AG20443 (cell line): ENCODE measurements around the gene TMEM184A.
"Not testable (repeated sequence)": the region's sequence is repeated elsewhere in the genome, so short reads cannot be mapped to it uniquely, and the experiment has no call there.

Experiments
- DNase-seq: peaks from one replicate; pipeline ENCODE4 v3.0.0; 2012; ENCODE audit warnings: low spot score, mixed read lengths

Gene TMEM184A

DNA sequence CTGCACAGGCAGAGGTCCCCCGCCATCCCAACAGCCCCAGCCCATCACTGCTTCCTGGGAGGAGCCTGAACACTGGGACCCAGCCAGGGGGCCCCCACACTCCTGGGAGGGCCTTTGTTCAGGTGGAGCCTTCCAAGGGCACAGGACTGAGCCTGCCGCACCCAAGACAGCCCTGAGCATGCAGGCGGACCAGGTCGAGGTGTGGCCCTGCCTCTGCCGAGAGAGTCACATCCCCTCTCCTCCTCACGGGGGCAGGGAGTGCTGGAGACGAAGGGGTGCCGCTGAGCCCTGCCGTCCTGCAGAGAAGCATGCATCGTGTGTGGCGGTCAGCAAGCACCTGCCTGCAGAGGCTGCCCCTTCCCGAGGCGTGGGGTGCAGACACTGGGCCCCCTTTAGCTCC lies 32.8 kb downstream of the TMEM184A start:
- no peak for DNase-seq

DNA sequence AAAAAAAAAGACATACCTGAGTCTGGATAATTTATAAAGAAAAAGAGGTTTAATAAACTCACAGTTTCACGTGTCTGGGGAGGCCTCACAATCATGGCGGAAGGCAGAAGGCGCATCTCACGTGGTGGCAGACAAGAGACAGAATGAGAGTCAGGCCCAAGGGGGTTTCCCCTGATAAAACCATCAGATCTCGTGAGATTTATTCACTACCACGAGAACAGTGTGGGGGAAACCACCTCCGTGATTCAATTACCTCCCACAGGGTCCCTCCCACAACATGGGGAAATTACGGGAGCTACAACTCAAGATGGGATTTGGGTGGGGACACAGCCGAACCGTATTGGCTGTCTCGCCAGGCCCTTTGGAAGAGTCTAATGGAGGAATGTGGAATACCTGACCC lies 34.5 kb downstream of the TMEM184A start:
- no peak for DNase-seq

DNA sequence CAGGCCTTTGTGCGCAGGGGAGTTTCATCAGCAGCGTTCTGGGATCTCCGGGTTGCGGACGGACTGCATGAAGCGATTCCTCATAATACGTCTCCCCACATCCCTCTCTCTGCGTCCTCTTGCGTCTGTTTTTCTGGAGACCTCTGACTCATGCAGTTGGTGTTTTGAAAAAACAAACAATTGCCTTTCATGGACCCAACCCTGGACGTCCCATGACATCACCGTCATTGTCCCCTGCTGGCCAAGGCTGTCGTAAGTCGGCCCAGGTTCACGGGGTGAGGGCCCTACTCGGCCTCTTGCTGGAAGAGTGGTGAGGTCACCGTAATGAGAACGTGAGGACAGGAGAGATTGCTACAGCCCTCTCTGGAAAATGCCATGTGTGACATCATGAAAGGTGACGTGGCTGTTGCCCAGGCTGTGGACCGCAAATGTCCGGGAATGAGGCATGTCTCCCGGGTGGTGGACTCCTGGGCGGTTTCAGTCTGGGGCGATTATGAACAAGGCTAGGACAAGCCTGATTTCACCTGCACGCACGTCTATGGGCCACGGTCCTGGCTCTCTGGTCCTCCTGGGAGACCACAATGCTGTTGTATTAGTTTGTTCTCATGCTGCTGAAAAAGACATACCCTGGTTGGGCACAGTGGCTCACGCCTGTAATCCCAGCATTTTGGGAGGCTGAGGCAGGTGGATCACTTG lies 35.3 kb downstream of the TMEM184A start:
- no peak for DNase-seq

DNA sequence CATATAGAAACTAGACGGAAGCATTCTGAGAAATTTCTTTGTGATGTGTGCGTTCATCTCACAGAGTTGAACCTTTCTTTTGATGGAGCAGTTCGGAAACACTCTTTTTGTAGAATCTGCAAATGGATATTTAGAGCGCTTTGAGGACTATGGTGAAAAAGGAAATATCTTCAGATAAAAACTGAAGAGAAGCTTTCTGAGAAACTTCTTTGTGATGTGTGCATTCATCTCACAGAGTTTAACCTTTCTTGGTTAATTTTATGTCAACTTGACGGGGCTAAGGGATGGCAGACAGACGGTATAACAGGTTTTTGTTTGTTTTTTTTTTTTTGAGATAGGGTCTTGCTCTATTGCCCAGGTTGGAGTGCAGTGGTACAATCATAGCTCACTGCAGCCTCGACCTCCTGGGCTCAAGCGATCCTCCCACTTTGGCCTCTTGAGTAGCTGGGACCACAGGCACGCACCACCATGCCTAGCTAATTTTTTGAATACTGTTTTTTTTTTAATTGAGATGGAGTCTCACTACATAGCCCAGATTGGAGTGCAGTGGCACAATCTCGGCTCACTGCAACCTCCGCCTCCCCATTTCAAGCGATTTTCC lies 36.6 kb downstream of the TMEM184A start:
- not testable (repeated sequence) for DNase-seq

DNA sequence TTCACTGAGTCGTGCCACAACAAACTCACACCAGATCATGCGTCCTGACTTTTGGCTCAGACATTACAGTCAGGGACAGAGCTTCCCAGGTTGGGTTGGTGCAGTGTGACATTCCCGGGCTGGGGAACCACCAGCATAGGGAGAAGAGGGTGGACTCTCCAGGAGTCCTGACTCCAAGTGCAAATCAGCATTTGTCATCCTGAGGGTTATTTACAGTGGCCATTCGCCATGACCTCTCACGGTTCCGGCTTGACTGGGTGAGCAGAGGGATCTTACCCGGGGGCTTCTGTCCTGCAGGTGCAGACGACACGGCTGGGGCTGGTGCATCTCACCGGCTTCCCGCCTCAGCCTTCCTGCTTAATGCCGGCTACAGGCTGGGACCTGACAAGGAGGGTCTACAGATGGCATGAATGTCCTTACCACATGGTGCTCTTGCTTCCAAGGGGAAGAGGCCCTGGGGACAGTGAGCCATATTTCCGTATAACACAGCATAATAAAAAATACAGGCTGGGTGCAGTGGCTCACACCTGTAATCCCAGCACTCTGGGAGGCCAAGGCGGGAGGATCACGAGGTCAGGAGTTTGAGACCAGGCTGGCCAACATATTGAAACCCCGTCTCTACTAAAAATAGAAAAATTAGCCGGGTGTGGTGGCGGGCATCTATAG lies 39.3 kb downstream of the TMEM184A start:
- no peak for DNase-seq

DNA sequence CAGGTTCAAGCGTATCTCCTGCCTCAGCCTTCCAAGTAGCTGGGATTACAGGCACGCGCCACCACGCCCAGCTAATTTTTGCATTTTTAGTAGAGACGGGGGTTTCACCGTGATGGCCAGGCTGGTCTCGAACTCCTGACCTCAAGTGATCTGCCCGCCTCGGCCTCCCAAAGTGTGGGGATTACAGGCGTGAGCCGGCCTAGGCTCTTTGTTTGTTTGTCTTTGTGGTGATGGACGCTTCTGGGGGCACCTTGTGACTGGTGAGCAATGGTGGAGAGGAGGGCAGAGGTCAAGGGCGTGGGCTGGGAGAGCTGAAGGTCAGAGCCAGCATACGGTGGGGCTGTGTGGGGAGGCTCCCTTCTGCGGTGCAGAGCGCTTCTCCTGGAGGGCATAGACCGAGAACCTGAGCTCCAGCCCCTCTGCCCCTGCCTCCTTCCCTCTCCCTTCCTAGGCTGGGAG lies 40.5 kb downstream of the TMEM184A start:
- DNase-seq = not testable (repeated sequence)

DNA sequence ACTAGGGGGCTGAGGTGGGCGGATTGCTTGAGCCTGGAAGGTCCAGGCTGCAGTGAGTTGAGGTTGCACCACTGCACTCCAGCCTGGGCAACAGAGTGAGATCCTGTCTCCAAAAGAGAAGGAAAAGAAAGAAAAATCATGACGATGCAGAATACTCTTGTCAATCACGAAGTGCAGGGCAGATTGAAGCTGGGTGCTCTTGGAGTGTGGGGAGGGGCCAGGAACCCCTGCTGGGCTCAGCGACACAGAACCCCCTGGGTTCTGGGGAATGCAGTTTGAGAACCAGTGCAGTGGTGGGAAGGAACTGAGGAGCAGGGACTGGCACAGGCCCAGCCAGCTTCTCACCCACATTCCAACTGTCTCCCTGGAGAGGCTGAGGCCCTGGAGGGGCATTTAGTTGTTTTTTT lies 41.0 kb downstream of the TMEM184A start:
- DNase-seq = no peak

DNA sequence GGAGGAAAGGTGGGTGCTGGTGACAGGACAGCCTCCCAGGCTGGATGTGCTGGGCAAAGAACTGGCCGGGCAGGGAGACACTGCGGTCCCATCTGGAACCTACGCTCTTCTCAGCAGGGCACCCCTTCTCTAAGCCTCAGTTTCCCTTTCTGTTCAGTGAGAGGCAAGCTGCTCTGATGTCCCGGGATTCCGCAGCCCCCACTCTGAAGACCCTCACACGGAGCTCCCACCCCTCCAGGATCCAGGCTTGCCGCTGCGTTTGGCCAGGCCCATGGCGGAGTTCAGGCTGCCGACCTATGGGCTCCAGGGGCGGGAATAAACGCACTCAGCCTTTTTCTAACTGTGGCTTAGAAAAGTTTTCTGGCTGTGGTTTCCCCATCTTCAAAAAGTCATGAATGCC lies 41.6 kb downstream of the TMEM184A start:
- DNase-seq = no peak

DNA sequence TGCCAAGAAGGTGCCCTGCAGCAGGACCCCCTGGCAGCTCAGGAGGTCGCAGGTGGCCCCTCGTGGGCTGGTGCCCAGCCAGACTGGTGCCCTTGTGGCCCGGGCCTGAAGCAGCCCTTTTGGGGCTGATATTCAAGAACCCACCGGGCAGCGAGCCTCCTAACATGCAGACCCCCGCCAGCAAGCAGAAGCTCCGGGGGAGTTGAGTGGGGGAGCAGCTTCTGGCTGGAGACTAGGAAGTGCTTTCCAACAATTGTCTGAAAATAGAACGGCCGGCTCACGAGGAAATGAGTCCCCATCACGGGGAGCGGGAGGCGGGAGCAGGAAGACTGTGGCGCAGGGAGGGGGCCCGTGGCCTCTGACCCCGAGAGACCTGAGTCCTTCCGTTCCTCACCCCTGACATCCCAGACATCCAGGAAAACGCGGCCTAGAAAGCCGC lies 42.3 kb downstream of the TMEM184A start:
- no peak for DNase-seq

DNA sequence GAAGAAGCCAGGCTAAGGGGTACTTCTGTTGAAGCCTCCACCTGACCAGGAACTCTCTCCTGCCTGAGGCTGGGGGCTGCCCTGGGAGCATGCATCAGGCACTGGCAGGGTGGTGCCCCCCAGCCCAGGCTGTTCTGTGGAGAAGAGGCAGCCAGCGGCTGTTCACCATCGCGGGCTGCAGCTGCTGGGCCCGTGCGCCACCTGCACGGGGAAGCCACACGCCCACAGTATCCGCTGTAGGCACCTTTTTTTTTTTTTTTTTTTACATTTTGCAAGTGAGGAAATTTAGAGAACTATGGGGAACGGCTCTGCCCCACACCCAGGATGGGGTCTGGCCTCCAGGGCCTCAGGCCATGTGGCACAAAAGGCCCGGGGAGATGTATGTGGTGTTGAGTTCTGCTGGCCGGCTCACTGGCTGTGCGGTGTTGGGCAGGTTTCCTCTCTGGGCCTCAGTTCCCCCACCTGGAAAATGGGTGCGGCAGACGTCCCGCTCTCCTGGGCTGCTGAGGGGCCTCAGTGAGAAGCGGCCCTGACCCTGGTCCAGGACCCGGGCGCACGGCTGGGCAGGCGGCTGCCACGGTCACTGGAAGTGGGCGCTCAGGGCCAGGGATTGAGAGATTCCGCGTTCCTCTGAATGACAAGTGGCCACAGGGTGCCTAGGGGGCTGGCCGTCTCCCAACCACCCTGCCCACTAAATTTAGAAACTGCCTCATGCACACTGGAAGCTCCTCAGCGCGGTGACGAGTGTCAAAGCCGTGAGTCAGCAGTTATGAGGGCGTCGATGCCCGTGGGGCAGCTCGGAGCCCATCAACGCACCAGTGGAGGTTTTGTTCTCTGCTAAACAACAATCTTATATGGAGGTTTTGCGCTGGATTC lies 43.0 kb downstream of the TMEM184A start:
- peak; percentile 86 for DNase-seq

DNA sequence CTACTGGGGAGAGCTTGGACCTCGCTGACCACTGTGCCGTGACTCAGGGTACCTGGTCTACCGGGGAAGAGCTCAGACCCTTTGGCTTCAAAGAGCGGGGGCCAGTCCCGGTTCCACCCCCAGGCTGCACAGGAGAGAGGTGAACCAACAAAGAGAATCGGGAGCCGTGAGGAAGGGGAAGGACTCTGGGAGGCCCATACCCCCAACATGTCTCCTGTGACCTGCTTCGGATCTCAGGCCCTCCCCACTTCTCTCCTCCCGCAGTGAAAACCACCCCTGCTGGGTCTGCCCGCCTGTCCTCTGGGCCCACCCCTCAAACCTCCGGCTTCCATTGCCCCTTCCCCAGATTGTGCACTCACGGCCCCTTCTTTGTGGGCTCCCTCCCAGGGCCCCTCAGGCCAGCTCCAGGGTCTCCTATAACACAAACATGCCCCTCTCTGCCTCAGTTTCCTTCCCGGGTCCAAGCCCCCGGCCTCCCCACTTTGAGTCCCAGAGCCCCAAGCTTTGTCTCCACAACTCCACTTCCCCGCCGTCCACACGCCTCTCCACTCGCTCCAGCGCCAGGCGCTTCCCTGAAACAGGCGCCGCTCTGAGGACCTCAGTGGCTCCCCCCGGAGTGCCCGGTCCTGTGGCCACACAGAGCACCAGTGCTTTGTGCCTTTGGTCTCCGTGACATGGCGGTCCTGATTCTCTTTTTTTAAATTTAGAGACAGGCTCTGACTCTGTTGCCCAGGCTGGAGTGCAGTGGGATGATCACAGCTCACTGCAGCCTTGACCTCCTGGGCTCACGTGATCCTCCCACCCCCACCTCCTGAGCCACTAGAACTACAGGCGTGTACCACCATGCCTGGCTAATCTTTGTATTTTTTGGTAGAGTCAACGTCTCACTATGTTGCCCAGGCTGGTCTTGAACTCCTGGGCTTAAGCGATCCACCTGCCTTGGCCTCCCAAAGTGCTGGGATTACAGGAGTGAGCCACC lies 44.3 kb downstream of the TMEM184A start:
- no peak for DNase-seq

DNA sequence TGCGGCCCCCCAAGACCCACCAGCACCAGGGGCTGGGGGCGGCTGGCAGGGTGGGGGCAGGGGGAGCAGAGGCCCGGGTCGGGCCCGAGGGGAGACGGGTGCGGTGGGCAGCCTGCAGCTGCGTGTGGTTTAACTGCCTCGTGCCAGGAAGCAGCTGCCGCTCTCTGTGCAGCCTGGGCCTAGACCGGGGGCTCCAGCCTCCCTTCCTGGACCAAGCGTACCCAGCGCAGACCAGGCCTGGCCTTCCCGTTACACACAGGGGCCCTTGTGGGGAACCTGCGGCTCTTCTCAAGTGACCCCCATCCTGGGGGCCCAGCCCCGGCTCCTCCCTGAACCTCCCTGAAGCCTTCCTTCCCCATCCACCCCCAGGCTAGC lies 45.2 kb downstream of the TMEM184A start:
- no peak for DNase-seq

DNA sequence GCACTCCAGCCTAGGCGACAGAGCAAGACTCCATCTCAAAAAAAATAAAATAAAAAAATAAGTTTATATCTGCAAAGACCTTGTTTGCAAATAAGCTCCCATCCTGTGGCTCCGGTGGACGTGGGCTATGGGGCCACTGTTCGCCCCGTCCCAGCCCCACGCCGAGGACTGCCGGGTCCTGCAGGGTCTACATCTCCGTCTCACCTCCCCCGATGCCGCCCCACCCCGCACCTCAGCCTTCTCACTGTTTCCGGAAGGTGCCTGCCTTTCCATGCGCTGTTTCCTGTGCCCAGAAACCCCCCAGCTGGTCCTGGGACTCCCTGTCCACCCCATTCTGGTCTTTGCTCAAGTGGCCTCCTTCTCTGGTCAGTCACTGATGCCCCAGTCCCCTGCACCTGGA lies 46.8 kb downstream of the TMEM184A start:
- no peak for DNase-seq

DNA sequence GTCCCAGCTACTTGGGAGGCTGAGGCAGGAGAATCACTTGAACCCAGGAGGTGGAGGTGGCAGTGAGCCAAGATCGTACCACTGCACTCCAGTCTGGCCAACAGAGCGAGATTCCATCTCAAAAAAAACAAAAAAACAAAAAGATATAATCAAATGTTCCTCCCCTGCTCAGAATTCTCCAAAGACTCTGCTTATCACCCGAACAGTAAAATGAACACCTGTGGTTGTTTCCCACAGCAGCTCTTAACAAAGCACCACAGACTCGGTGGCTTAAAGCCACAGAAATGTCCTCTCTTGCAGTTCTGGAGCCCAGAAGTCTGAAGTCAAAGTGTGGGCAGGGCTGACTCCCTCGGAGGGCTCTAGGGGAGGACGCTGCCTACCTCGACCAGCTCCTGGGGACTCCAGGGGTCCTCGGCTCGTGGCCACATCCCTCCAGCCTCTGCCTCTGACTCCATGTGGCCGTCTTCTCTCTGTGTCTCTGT lies 47.7 kb downstream of the TMEM184A start:
- DNase-seq = no peak

DNA sequence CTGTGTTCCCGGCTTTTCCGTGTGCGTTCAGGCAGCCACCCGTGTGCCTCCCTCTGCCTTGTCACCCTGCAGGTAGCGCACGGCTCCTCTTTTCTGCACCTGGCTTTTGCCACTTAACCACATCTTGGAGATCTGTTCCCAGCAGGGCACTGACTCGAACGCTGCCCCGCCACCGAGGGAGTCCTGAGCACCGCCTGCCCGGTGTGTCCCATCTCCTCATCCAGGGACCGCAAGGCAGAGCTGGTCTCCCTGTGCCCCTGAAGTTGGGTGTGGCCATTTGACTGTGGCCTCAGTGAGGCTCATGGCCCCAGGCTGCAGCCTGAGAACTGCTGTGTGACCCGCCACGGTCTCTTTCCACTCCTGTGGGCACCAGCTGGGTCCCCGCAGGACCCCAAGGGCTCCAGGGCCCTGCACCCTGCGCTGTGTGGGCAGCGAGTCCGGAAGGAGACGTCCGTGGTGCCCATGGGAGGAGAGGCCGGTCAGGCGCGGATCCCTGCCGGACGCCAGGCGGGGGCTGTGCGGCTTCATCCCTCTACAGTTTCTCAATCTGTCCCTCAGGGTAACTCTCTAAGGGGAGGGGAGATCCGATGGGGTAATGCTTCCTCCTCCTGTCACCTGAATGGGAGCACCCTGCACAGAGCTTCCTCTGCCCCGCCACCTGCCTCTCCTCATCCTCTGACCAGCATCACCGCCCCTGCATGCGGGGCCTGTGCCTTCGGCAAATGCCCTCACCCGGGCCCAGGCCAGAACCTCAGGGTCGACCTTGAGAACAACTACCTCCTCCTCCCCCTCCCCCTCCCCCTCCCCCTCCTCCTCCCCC lies 50.1 kb downstream of the TMEM184A start:
- no peak for DNase-seq

DNA sequence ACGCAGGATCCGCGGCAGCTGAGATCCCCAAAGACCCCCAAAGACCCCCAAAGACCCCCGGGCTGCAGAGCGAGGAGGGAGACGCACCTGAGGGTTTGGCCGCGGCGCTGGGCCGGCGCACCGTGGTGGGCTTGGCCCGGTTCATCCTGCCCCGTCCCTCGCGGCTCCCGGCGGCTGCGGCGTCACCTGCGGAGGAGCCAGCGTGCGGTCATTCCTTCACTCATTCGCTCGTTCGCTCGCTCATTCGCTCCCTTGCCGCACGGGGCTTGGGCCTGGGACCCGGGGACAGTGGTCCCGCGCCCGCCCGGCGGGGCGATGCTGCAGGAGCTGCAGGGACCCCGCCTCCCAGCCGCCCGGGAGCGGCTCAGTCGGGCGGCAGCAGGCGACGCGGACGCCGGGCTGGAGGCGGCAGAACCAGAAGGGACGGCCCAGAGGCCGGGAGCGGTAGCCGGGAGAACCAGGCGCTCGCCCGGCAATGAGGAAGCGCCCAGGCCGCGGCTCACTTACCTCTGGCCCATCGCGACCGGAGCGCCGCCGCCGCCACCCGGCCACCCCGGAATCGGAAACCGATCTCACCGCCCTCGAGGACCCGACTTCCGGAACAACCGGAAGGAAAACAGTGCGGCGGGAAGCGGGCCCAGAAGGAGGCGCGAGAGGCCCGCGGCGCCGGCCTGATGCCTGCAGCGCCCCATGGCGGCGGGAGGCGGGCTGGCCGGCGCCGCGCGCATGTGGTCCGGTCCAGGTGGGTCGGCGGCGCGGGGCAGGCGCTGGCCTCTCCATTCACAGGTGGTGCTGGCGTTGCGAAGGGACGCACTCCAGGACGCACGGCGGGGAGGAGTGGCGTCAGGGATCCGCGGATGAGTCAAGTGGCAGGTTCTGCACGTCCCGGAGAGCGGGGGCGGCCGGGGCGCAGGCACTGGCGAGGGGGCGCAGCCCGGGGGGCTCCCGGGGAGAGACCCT lies 51.9 kb downstream of the TMEM184A start, which contains the start of gene INTS1:
Gene INTS1, minus strand, starts transcription at position 574 of the 960 bp plus-strand sequence. Its CDS starts 429 bp downstream, at position 145.
- peak; percentile 98 for DNase-seq

DNA sequence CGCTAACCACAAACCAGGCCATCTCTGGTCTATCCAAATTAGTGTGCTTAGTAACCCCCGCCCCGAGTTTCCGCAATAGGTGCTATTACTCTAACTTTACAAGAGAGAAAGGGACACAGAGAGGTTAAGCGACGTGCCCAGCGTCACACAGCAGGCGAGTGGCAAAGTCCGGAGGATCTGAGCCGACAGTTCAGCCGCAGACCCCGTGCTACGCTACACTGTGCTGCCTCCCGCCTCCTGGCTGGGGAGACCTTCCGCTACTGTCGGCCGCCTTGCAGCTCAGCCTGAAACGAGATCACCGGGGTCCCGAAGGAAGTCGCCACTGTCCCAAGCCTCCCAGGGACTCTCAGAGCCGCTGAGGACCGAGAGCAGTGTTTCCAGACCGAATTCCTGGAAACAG lies 52.6 kb downstream of the TMEM184A start:
- DNase-seq = no peak

DNA sequence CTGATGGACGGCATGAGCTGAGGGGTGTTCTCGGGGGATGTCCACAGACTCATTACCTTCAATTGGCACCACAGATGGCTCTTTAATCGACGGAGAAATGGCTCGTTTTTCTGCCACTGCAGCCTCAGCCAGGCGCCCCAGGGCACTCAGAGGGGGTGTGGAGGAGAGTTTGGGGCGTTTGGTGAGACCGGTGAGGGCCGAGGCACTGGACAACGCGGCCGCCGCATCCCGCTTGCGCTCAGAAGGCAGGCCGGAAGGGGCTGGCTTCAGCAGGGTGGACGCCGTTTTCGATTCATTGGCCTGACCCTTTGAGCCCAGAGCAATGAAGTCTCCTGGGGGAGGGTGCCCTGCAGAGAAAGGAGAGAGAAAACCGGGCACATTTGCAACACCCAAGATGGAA lies 53.2 kb downstream of the TMEM184A start:
- no peak for DNase-seq
